Measurements from ENCODE around the gene MBOAT2.

DNA sequence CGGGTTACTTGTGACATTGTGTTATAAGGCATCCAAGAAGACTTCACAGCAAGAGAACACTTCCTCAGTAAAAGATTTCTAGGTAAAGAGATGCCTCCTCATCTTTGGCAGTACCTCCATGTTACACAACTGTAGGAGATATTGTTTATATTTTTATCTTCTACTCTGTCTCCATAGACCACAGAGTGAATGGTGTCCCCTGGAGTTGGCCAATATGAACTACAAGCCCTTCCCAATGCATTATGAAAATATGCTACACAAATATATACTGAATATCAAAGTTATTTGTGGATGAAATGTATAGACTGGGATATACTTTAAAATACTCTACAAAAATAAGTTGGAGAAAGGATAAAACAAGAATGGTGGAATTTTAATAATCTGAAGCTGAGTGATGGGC lies 46.7 kb downstream of the MBOAT2 start:
- TF ChIP-seq, protein P1, sequence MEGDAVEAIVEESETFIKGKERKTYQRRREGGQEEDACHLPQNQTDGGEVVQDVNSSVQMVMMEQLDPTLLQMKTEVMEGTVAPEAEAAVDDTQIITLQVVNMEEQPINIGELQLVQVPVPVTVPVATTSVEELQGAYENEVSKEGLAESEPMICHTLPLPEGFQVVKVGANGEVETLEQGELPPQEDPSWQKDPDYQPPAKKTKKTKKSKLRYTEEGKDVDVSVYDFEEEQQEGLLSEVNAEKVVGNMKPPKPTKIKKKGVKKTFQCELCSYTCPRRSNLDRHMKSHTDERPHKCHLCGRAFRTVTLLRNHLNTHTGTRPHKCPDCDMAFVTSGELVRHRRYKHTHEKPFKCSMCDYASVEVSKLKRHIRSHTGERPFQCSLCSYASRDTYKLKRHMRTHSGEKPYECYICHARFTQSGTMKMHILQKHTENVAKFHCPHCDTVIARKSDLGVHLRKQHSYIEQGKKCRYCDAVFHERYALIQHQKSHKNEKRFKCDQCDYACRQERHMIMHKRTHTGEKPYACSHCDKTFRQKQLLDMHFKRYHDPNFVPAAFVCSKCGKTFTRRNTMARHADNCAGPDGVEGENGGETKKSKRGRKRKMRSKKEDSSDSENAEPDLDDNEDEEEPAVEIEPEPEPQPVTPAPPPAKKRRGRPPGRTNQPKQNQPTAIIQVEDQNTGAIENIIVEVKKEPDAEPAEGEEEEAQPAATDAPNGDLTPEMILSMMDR (IDR thresholded peaks at IDR 0.05; ENCODE audit: low read depth, low read length, poor library complexity, severe bottlenecking), result no peak
- TF ChIP-seq EZH2phosphoT487 (IDR thresholded peaks at IDR 0.05; ENCODE audit: borderline replicate concordance, low read length), result no peak
